Ovary (tissue), 9 donors: Measurements from ENCODE around the gene PHC2. TPM values are rescaled to one million over a fixed set of nuclear protein-coding genes. Genes with fewer than 3 reads are reported as not detected.

Experiments used
- DNase-seq, 5 donors: peaks; one replicate each; pipeline ENCODE4 v3.0.0-alpha.2; 2019 to 2020
- H3K27ac ChIP-seq, 2 donors: fragments of 200-600 bp; one replicate each; pipeline versions ENCODE4 v1.5.1 to v1.8.0; 2019 to 2022
- H3K27me3 ChIP-seq: fragments of 200-600 bp; one replicate; pipeline ENCODE4 v1.8.0; 2022
- H3K36me3 ChIP-seq: fragments of 200-600 bp; sonication (generic); one replicate; pipeline ENCODE4 v1.5.1; 2019
- H3K4me1 ChIP-seq: one replicate; pipeline ENCODE4 v1.8.1; 2013; ENCODE audit warnings: mild to moderate bottlenecking, moderate library complexity; ENCODE audit not compliant: insufficient read depth
- H3K4me3 ChIP-seq: fragments of 200-600 bp; sonication (generic); one replicate; pipeline ENCODE4 v1.5.1; 2017
- H3K9me3 ChIP-seq, 2 donors: fragments of 200-600 bp in 1 of 2; sonication (generic) in 1 of 2; one replicate each; pipeline versions ENCODE4 v1.5.1 to v1.8.1; 2013 to 2019; ENCODE audit warnings: mild to moderate bottlenecking in 1 of 2, moderate library complexity in 1 of 2
- EP300 ChIP-seq: sonication (generic); formaldehyde crosslinking; IDR thresholded peaks from one replicate; pipeline ENCODE4 v1.6.1; 2017; ENCODE audit warnings: antibody characterized with exemption
- POLR2A ChIP-seq: fragments of 450-650 bp; IDR thresholded peaks from one replicate; pipeline ENCODE4 v1.6.1; 2017; ENCODE audit warnings: antibody characterized with exemption, mild to moderate bottlenecking, moderate library complexity
- WGBS, 3 donors: extraction: QIAGEN DNeasy Blood & Tissue Kit in 1 of 3; methylation state at CpG; one replicate each; pipeline versions ENCODE4 v1.1.5 to v1.1.7; 2013 to 2017; 5-methylcytosine and 5-hydroxymethylcytosine counted together
- intact Hi-C, 4 donors: fragments of 100-400 bp; cut with DNase I; formaldehyde crosslinking; loops; one replicate each; pipeline versions ENCODE4 v1.11.0 to v1.15.1; 2022 to 2023
- polyA plus RNA-seq, 2 donors: library from polyadenylated mRNA; stranded (reverse); fragments of 200-250 nt in 1 of 2; fragments of 350-450 nt in 1 of 2; fragmentation: Illumina TruSeq in 1 of 2; extraction: RNeasy Lipid Tissue Mini Kit (QIAGEN cat#74804) in 1 of 2; gene quantifications; one replicate each; pipeline ENCODE4 v1.2.3, GENCODE V29; 2013 to 2014
- total RNA-seq, 7 donors: library from RNA; depleted of rRNA in 2 of 7; stranded (reverse); fragments of >200 nt in 2 of 7; fragmentation: NEBNext Ultra II Directional in 3 of 7; extraction: Animal tissue kit (Norgen Biotek cat#: 25700) in 3 of 7; gene quantifications; one replicate each; pipeline versions ENCODE4 v1.1.0 to v1.2.4, GENCODE V29; 2016 to 2023
- TF ChIP-seq, protein P1 (sequence below), 3 donors: fragments of 450-650 bp in 2 of 3; fragments of 200-600 bp in 1 of 3; IDR thresholded peaks; one replicate each; pipeline versions ENCODE4 v1.5.1 to v1.8.0; 2016 to 2022; ENCODE audit warnings: antibody characterized with exemption in 3 of 3, mild to moderate bottlenecking in 1 of 3
- donor health status: DM: no; HTN: no; CAD: no; lungs with moderate emphysema.
- donor health status: DM: no; HTN: no; CAD: no.
- donor health status: Bipolar disorder and iron deficiency.
- donor health status: DM: yes; HTN: yes; CAD: no.
- donor health status: DM: no; HTN: no; CAD: no.
- donor health status: DM: yes; HTN: yes; CAD: no.

PHC2 gene
- total and polyA plus RNA-seq, 9 donors, result 52.3 to 101 (median 85.5) TPM

- TF ChIP-seq, protein P1, sequence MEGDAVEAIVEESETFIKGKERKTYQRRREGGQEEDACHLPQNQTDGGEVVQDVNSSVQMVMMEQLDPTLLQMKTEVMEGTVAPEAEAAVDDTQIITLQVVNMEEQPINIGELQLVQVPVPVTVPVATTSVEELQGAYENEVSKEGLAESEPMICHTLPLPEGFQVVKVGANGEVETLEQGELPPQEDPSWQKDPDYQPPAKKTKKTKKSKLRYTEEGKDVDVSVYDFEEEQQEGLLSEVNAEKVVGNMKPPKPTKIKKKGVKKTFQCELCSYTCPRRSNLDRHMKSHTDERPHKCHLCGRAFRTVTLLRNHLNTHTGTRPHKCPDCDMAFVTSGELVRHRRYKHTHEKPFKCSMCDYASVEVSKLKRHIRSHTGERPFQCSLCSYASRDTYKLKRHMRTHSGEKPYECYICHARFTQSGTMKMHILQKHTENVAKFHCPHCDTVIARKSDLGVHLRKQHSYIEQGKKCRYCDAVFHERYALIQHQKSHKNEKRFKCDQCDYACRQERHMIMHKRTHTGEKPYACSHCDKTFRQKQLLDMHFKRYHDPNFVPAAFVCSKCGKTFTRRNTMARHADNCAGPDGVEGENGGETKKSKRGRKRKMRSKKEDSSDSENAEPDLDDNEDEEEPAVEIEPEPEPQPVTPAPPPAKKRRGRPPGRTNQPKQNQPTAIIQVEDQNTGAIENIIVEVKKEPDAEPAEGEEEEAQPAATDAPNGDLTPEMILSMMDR (IDR thresholded peaks at IDR 0.05), result no peak
- TF ChIP-seq POLR2A (no peak), EP300 (no peak)
- Histone ChIP-seq H3K36me3 (no peaks in the 10 kb centered on the region), H3K27me3 (no peaks in the 10 kb centered on the region), H3K4me3 (no peak overlapping the region), H3K27ac (no peak overlapping the region), H3K9me3 (no peaks in the 10 kb centered on the region), H3K4me1 (no peaks in the 10 kb centered on the region)
- 73 to 84% (median 84%) methylated on average over 4 of the region's 4 CpGs for WGBS, 3 donors
- no peak for DNase-seq
- intact Hi-C loops, result no loop called here
Observed at GRCh38 chr1:33424205-33424604, 6.7 kb downstream of the PHC2 start.

DNA sequence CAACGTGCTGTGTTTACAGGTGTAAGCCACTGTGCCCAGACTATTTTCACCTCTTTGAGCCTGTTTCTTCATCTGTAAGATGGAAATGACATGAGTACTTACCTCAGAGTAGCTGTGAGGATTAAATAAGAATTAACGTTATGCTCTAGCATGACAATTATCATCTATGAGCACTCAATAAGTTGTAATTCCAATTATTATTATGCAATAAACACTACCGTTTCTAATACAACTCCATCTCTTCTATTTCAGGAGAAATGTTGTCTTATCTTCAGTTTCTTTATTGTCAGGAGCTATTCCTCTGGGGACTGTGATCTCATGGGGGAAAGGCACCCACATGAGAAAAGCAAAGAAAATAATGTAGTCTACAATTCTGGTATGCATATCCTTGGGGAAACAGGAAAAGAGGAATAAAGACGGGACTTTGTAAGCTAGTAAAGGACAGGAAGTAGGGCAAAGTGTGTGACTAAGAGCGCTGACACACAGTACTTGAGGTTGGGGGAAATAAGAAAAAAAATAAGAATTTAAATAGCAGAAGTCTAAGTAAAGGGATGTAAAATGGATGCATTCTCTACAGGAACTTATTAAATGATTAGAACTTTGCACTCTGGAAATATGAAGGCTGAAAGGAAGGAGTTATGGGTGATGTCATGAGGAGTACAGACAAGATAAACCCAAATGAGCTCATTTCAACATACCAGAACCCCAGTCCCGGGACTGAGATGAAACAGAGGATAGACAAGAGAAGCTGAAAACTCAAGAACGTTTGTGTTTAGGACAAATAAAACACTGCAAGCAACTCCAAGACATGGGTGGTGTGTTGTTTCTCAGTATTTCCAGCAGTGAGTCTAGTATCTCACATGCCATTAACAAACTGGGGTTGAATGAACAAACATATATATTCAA lies 9.8 kb downstream of the PHC2 start:
- Histone ChIP-seq H3K27ac (no peak overlapping the region), H3K27me3 (no peaks in the 10 kb centered on the region), H3K4me1 (no peaks in the 10 kb centered on the region), H3K4me3 (no peak overlapping the region), H3K9me3 (no peaks in the 10 kb centered on the region), H3K36me3 (no peaks in the 10 kb centered on the region)
- DNase-seq, result no peak
- TF ChIP-seq EP300, result no peak
- TF ChIP-seq, protein P1 (IDR thresholded peaks at IDR 0.05), result no peak
- no peak for TF ChIP-seq POLR2A
- intact Hi-C loops, result no loop called here
- 74 to 80% (median 75%) methylated on average over 7 of the region's 7 CpGs for WGBS, 3 donors

- 95 to 98% (median 96%) methylated on average over 1 of the region's 1 CpG for WGBS, 3 donors
- no peaks in the 10 kb centered on the region for H3K4me1 ChIP-seq
Observed at GRCh38 chr1:33418811-33419210, 12.1 kb downstream of the PHC2 start.

GRCh38 chr1:33414879-33415278 lies 16.0 kb downstream of the PHC2 start:
- WGBS, 3 donors, result 81 to 89% (median 82%) methylated on average over 5 of the region's 5 CpGs
- no peak for DNase-seq

More at GRCh38 chr1:33418811-33419210, 12.1 kb downstream of the PHC2 start:
- TF ChIP-seq, protein P1 (IDR thresholded peaks at IDR 0.05), result no peak
- TF ChIP-seq POLR2A (no peak), EP300 (no peak)
- intact Hi-C loops, result no loop called here
- no peaks in the 10 kb centered on the region for H3K9me3 ChIP-seq
- DNase-seq, result no peak
- H3K36me3 ChIP-seq, result no peaks in the 10 kb centered on the region
- no peaks in the 10 kb centered on the region for H3K27me3 ChIP-seq
- H3K4me3 ChIP-seq, result no peak overlapping the region
- H3K27ac ChIP-seq, result no peak overlapping the region

More at GRCh38 chr1:33414879-33415278, 16.0 kb downstream of the PHC2 start:
- Histone ChIP-seq H3K27ac (no peak overlapping the region), H3K36me3 (no peaks in the 10 kb centered on the region), H3K4me3 (no peak overlapping the region), H3K9me3 (no peaks in the 10 kb centered on the region), H3K4me1 (no peaks in the 10 kb centered on the region), H3K27me3 (no peaks in the 10 kb centered on the region)
- TF ChIP-seq POLR2A, result no peak
- no peak for TF ChIP-seq EP300
- TF ChIP-seq, protein P1 (IDR thresholded peaks at IDR 0.05), result no peak
- intact Hi-C loops, result loop anchor here in 1 of 4 donors (5.0 kb wide), 1 partner anchor 1412 kb away; no protein-coding TSS in a partner anchor
